ENCODE results near the gene ALDH1L1. TPM values are rescaled to one million over a fixed set of nuclear protein-coding genes. Genes with fewer than 3 reads are reported as not detected.

The ALDH1L1 gene
- total and polyA plus RNA-seq, 2 of the 13 experiments (the other 11 are each of a cell fraction or from before 2014, with no cell fraction given): 11.2 to 28.7 TPM

DNA sequence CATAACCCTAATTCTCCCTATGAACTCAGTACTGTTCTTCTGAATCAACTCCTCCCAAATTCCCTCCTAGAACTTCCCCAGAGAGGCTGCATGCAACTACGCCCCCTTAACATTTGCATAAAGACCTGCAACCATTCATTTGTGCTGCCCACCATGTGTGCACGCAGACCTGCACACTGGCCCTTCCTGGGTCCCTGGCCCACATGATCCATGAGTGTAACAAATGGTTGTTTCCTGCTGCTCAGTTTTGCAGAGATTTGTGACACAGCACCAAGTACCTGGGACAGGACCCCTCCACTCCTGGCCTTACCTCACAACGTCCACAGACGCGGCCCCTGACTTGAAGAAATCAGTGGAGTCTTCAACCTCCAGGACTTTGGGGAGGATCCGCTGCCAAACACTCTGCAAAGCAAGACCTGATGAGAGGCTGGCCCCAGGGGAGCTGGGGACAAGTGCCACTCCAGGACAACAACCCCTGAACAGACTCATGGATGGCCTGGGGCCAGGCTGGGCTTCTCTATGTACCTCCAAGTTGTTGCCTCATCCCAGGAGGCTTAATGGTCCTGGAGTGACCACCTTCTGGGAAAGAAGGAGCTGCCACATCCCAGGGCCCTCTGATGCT is 33.8 kb downstream of the ALDH1L1 start (continued):
- TF ChIP-seq FOSL1 (CRISPR knock-in tag; IDR thresholded peaks at IDR 0.05; ENCODE audit: borderline replicate concordance): no peak
- no peak for TF ChIP-seq JUND (CRISPR knock-in tag; IDR thresholded peaks at IDR 0.05)

DNA sequence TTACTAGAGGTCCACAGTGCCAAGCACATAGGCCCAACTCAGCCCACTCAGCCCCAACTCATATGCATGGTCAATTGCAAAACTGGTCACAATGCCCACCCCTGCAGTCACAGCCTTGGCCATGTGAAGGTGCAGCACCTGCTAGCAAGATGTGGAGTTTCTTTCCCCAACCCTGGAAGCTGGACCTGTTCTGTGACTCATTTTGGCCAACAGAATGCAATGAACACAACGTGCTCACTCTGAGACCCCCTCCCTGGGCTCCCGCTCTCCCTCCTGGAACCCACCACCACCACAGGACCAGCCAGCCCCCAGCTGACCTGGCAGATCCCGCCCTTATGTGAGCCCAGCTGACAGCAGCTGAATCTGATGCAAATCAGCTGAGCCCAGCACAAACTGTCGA is 34.4 kb downstream of the ALDH1L1 start:
- H3K4me3 ChIP-seq (replicated peaks in 1 of 3; ENCODE audit: insufficient read depth in 1 of 3, low read depth in 2 of 3, low read length in 3 of 3): no peak overlapping the region
- no peak overlapping the region for H2AFZ ChIP-seq (ENCODE audit: low read length)
- no peaks in the 10 kb centered on the region for H3K27me3 ChIP-seq (ENCODE audit: control insufficient read depth in 1 of 2, insufficient read depth in 2 of 2, low read length in 2 of 2)
- no TSS peak for BruUV-seq (replicated peaks)
- no peak overlapping the region for H3K4me2 ChIP-seq (ENCODE audit: low read depth, low read length)
- H3K27ac ChIP-seq (ENCODE audit: extremely low read length, insufficient read depth, low read length): no peak overlapping the region
- ChIA-PET POLR2A (no interaction called here), CTCF (ENCODE audit: low intra/inter-chr PET ratio, low total read pairs) (no interaction called here)
- in situ Hi-C loops (cut with HindIII; ENCODE audit: extremely low pct_ligation_motif_present, low pct_unique_long_range_greater_than_20kb): loop anchor here (5.0 to 25.0 kb wide), 2 partner anchors 66 to 216 kb away; partner anchors contain the start of gene KLF15
- no peaks in the 10 kb centered on the region for H3K4me1 ChIP-seq (ENCODE audit: insufficient read depth, low read length)
- H4K20me1 ChIP-seq (ENCODE audit: insufficient read depth, low read length): no peaks in the 10 kb centered on the region
- no peak for FAIRE-seq
- no peak for DNase-seq (ENCODE audit: low spot score)
- TF ChIP-seq ZFX (CRISPR knock-in tag; IDR thresholded peaks at IDR 0.05; ENCODE audit: low read depth): no peak
- TF ChIP-seq, protein P1, sequence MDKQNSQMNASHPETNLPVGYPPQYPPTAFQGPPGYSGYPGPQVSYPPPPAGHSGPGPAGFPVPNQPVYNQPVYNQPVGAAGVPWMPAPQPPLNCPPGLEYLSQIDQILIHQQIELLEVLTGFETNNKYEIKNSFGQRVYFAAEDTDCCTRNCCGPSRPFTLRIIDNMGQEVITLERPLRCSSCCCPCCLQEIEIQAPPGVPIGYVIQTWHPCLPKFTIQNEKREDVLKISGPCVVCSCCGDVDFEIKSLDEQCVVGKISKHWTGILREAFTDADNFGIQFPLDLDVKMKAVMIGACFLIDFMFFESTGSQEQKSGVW (CRISPR knock-in tag; IDR thresholded peaks at IDR 0.05; ENCODE audit: borderline replicate concordance): no peak
- no peak for TF ChIP-seq ELF1 (CRISPR knock-in tag; IDR thresholded peaks at IDR 0.05)
- no peak for TF ChIP-seq ZNF230 (CRISPR knock-in tag; IDR thresholded peaks at IDR 0.05)
- no peak for TF ChIP-seq ZNF121 (CRISPR knock-in tag; IDR thresholded peaks at IDR 0.05)
- TF ChIP-seq NFYB (CRISPR knock-in tag; IDR thresholded peaks at IDR 0.05): no peak
- no peak for TF ChIP-seq KDM6A (CRISPR knock-in tag; IDR thresholded peaks at IDR 0.05; ENCODE audit: low read depth)
- no peak for TF ChIP-seq KAT7 (CRISPR knock-in tag; IDR thresholded peaks at IDR 0.05; ENCODE audit: borderline replicate concordance)
- TF ChIP-seq RARG (CRISPR knock-in tag; IDR thresholded peaks at IDR 0.05; ENCODE audit: low read depth): no peak
- TF ChIP-seq ZNF672 (CRISPR knock-in tag; IDR thresholded peaks at IDR 0.05): no peak
- TF ChIP-seq MTF2 (CRISPR knock-in tag; IDR thresholded peaks at IDR 0.05; ENCODE audit: borderline replicate concordance): no peak
- TF ChIP-seq PAWR (CRISPR knock-in tag; IDR thresholded peaks at IDR 0.05; ENCODE audit: borderline replicate concordance): no peak
- TF ChIP-seq ZFP36 (IDR thresholded peaks at IDR 0.05; ENCODE audit: borderline replicate concordance, low read depth, low read length, partially characterized antibody): no peak
- no peak for TF ChIP-seq ZNF781 (CRISPR knock-in tag; IDR thresholded peaks at IDR 0.05; ENCODE audit: borderline replicate concordance, not compliant biosample characterization)
- TF ChIP-seq, protein P2, sequence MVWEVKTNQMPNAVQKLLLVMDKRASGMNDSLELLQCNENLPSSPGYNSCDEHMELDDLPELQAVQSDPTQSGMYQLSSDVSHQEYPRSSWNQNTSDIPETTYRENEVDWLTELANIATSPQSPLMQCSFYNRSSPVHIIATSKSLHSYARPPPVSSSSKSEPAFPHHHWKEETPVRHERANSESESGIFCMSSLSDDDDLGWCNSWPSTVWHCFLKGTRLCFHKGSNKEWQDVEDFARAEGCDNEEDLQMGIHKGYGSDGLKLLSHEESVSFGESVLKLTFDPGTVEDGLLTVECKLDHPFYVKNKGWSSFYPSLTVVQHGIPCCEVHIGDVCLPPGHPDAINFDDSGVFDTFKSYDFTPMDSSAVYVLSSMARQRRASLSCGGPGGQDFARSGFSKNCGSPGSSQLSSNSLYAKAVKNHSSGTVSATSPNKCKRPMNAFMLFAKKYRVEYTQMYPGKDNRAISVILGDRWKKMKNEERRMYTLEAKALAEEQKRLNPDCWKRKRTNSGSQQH (CRISPR knock-in tag; IDR thresholded peaks at IDR 0.05; ENCODE audit: low read depth): no peak
- no peak for TF ChIP-seq HES4 (CRISPR knock-in tag; IDR thresholded peaks at IDR 0.05; ENCODE audit: borderline replicate concordance)
- no peak for TF ChIP-seq MEIS2 (CRISPR knock-in tag; IDR thresholded peaks at IDR 0.05)
- TF ChIP-seq, protein P3, sequence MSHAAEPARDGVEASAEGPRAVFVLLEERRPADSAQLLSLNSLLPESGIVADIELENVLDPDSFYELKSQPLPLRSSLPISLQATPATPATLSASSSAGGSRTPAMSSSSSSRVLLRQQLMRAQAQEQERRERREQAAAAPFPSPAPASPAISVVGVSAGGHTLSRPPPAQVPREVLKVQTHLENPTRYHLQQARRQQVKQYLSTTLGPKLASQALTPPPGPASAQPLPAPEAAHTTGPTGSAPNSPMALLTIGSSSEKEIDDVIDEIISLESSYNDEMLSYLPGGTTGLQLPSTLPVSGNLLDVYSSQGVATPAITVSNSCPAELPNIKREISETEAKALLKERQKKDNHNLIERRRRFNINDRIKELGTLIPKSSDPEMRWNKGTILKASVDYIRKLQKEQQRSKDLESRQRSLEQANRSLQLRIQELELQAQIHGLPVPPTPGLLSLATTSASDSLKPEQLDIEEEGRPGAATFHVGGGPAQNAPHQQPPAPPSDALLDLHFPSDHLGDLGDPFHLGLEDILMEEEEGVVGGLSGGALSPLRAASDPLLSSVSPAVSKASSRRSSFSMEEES (CRISPR knock-in tag; IDR thresholded peaks at IDR 0.05): no peak
- no peak for TF ChIP-seq ZFP1 (CRISPR knock-in tag; IDR thresholded peaks at IDR 0.05)
- intact Hi-C loops (cut with micrococcal nuclease; ENCODE audit: unreplicated experiment): no loop called here
- H3K9me3 ChIP-seq (ENCODE audit: low read length): no peaks in the 10 kb centered on the region
- no peak for ATAC-seq
- H3K36me3 ChIP-seq (replicated peaks in 1 of 2; ENCODE audit: control insufficient read depth in 1 of 2, insufficient read depth in 2 of 2, low read length in 2 of 2): peaks cover 0 to 4% of the 10 kb centered on the region in 2 experiments; a peak in 2 of 5 replicates
- no peak overlapping the region for H3K9ac ChIP-seq (ENCODE audit: insufficient read depth, low read depth, low read length)
- 72% methylated on average over 2 of the region's 4 CpGs for WGBS (ENCODE audit: low lambda C conversion rate)
- no peaks in the 10 kb centered on the region for H3K79me2 ChIP-seq (ENCODE audit: insufficient read depth, low read length)

Measured in HepG2 (cell line).